SK-MEL-5 (cell line): ENCODE data around the gene SLC25A5. TPM values are rescaled to one million over a fixed set of nuclear protein-coding genes. Genes with fewer than 3 reads are reported as not detected.
A peak's percentile ranks its signal among the peaks of the same experiment; 100 is the strongest.
"Not testable (repeated sequence)": the region's sequence is repeated elsewhere in the genome, so short reads cannot be mapped to it uniquely, and the experiment has no call there.

Experiments
- DNase-seq: peaks from one replicate; pipeline ENCODE4 v3.0.0-alpha.2; 2016; ENCODE audit warnings: low read depth, low spot score
- in situ Hi-C: cut with HindIII; loops from 2 replicates; pipeline ENCODE4 v1.10.0; 2016; ENCODE audit warnings: low sequenced_read_pairs, high pct_unique_total_duplicates, low pct_unique_long_range_greater_than_20kb
- small RNA-seq, 2 experiments: library from RNA; depleted of rRNA; stranded (forward); fragments of <200 nt; gene quantifications; one replicate each; pipeline ENCODE3, GENCODE V24; 2014
- total RNA-seq: library from RNA; depleted of rRNA; stranded (reverse); fragments of >200 nt; shearing (Covaris generic); gene quantifications from 2 replicates; pipeline ENCODE4 v1.2.3, GENCODE V29; 2014; rRNA removed

The SLC25A5 gene
- total RNA-seq, 1 experiment from 2014 or later = 243 TPM

- in situ Hi-C loops = no loop called here
Measured at GRCh38 chrX:119495734-119496726, 27.8 kb downstream of the SLC25A5 start.

GRCh38 chrX:119497185-119497584 lies 28.9 kb downstream of the SLC25A5 start:
- in situ Hi-C loops = no loop called here

More at GRCh38 chrX:119495734-119496726, 27.8 kb downstream of the SLC25A5 start:
- no peak for DNase-seq

GRCh38 chrX:119500061-119500800 lies 32.0 kb downstream of the SLC25A5 start:
- DNase-seq = no peak
- in situ Hi-C loops = no loop called here

More at GRCh38 chrX:119497185-119497584, 28.9 kb downstream of the SLC25A5 start:
- DNase-seq = no peak

GRCh38 chrX:119501511-119502148 lies 33.4 kb downstream of the SLC25A5 start:
- in situ Hi-C loops = no loop called here

GRCh38 chrX:119502727-119503483 lies 34.7 kb downstream of the SLC25A5 start:
- in situ Hi-C loops = no loop called here
- DNase-seq = peak; percentile 76

More at GRCh38 chrX:119501511-119502148, 33.4 kb downstream of the SLC25A5 start:
- no peak for DNase-seq

GRCh38 chrX:119503484-119503861 lies 35.2 kb downstream of the SLC25A5 start:
- in situ Hi-C loops = no loop called here
- DNase-seq = peak; percentile 46

- in situ Hi-C loops, DNase-seq: not testable (repeated sequence)
Measured at GRCh38 chrX:119505145-119505544, 36.9 kb downstream of the SLC25A5 start.

GRCh38 chrX:119505945-119506344 lies 37.7 kb downstream of the SLC25A5 start:
- in situ Hi-C loops = no loop called here
- no peak for DNase-seq

DNA sequence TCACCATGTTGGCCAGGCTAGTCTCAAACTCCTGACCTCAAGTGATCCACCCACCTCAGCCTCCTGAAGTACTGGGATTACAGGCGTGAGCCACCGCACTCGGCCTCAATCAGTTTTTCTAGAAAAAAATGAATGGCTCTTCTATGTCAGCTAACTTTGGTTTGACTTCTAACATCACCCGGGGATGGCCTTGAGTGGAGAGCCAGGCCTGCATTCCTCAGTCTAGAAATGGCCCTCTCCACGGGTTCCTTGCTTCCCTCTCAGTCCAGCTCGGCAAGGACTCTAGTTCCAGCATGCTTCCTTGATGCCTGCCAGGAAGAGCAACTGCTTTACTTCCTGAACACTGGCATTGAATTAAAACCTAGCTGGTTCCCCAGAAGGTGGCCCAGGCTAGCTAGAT lies 39.0 kb downstream of the SLC25A5 start:
- no peak for DNase-seq
- in situ Hi-C loops = no loop called here

- in situ Hi-C loops = no loop called here
- DNase-seq = peak; percentile 86
Measured at GRCh38 chrX:119512146-119512800, 44.0 kb downstream of the SLC25A5 start.

GRCh38 chrX:119516157-119516702 lies 48.0 kb downstream of the SLC25A5 start:
- in situ Hi-C loops = no loop called here
- peak; percentile 73 for DNase-seq

GRCh38 chrX:119518371-119518770 lies 50.1 kb downstream of the SLC25A5 start:
- DNase-seq = no peak
- in situ Hi-C loops = no loop called here

Small RNAs within 50 kb of the gene (small RNA-seq; reads per million reads assigned to genes)
- gene RNU1-67P (0.35 to 1.3 reads per million in 2 experiments), gene RNY3P16 (0 to 0.05 reads per million in 2 experiments)

Other genes with a start within 250 kb of the SLC25A5 start
- 93.8 and 109 TPM in 2 replicates for gene PGRMC1, start 232.2 kb upstream of the SLC25A5 start, total RNA-seq
- 18.9 and 19.2 TPM in 2 replicates for gene SLC25A43, start 69.1 kb upstream of the SLC25A5 start, total RNA-seq
- gene STEEP1, start 97.0 kb downstream of the SLC25A5 start, total RNA-seq = 53.5 and 64.5 TPM in 2 replicates
- 22.2 and 23.2 TPM in 2 replicates for gene UBE2A, start 106.1 kb downstream of the SLC25A5 start, total RNA-seq
- 8.4 and 9.8 TPM in 2 replicates for gene NKRF, start 138.0 kb downstream of the SLC25A5 start, total RNA-seq
- gene SEPTIN6, start 224.7 kb downstream of the SLC25A5 start, total RNA-seq = 37.4 and 37.9 TPM in 2 replicates